ENCODE results near the gene KCNT2. TPM values are rescaled to one million over a fixed set of nuclear protein-coding genes. Genes with fewer than 3 reads are reported as not detected.

The KCNT2 gene
- total and polyA plus RNA-seq, 2 experiments from 2014 or later, result 0.14 to 0.32 TPM

GRCh38 chr1:196393742-196394141, 214.5 kb downstream of the KCNT2 start:
- TF ChIP-seq EZH2phosphoT487 (IDR thresholded peaks at IDR 0.05; ENCODE audit: insufficient read depth, low read depth), result no peak
- TF ChIP-seq EZH2 (IDR thresholded peaks at IDR 0.05; ENCODE audit: insufficient read depth, poor library complexity, severe bottlenecking), result no peak
- peak overlapping the region; percentile 49 for H3K4me2 ChIP-seq (ENCODE audit: unreplicated experiment)
- H3K27ac ChIP-seq, result no peak overlapping the region
- H3K4me3 ChIP-seq, result no peak overlapping the region; the same call in 1 of the 2 replicates
- no peaks in the 10 kb centered on the region for H3K27me3 ChIP-seq (replicated peaks; ENCODE audit: insufficient read depth)
- in situ Hi-C loops (cut with MboI), result no loop called here
- H2AFZ ChIP-seq, result peak overlapping the region; percentile 54; the same call in 1 of the 2 replicates
- peak; percentile 77 for DNase-seq
- no peaks in the 10 kb centered on the region for H3K9me2 ChIP-seq (ENCODE audit: insufficient read depth)
- 22 to 24% methylated on average over 4 of the region's 4 CpGs for WGBS, 2 experiments (ENCODE audit: low coverage in 1 of 2, low lambda C conversion rate in 2 of 2, missing lambda C conversion rate in 2 of 2)
- H3K79me2 ChIP-seq (ENCODE audit: insufficient read depth), result no peaks in the 10 kb centered on the region
- no peaks in the 10 kb centered on the region; the same call in 1 of the 2 replicates for H3F3A ChIP-seq (ENCODE audit: insufficient read depth)
- peaks cover 11% of the 10 kb centered on the region for H3K4me1 ChIP-seq (ENCODE audit: insufficient read depth)
- no peak overlapping the region for H3K9ac ChIP-seq
- no peaks in the 10 kb centered on the region for H3K36me3 ChIP-seq (ENCODE audit: low read depth)
- no peaks in the 10 kb centered on the region for H4K20me1 ChIP-seq (ENCODE audit: insufficient read depth)
- H3K9me3 ChIP-seq (ENCODE audit: low read depth), result no peaks in the 10 kb centered on the region

GRCh38 chr1:196393282-196393681, 215.0 kb downstream of the KCNT2 start:
- no peaks in the 10 kb centered on the region for H3K36me3 ChIP-seq (ENCODE audit: low read depth)
- 42 to 53% methylated on average over 2 of the region's 2 CpGs for WGBS, 2 experiments (ENCODE audit: low coverage in 1 of 2, low lambda C conversion rate in 2 of 2, missing lambda C conversion rate in 2 of 2)
- H3K9me3 ChIP-seq (ENCODE audit: low read depth), result no peaks in the 10 kb centered on the region
- no peak overlapping the region; the same call in 1 of the 2 replicates for H3K4me3 ChIP-seq
- no peak overlapping the region for H3K9ac ChIP-seq
- H3K79me2 ChIP-seq (ENCODE audit: insufficient read depth), result no peaks in the 10 kb centered on the region
- no peaks in the 10 kb centered on the region; the same call in 1 of the 2 replicates for H3F3A ChIP-seq (ENCODE audit: insufficient read depth)
- H3K9me2 ChIP-seq (ENCODE audit: insufficient read depth), result no peaks in the 10 kb centered on the region
- in situ Hi-C loops (cut with MboI), result no loop called here
- H3K4me1 ChIP-seq (ENCODE audit: insufficient read depth), result peaks cover 11% of the 10 kb centered on the region
- no peak for TF ChIP-seq EZH2 (IDR thresholded peaks at IDR 0.05; ENCODE audit: insufficient read depth, poor library complexity, severe bottlenecking)
- TF ChIP-seq EZH2phosphoT487 (IDR thresholded peaks at IDR 0.05; ENCODE audit: insufficient read depth, low read depth), result no peak
- H3K4me2 ChIP-seq (ENCODE audit: unreplicated experiment), result peak overlapping the region; percentile 49
- no peak for DNase-seq
- H4K20me1 ChIP-seq (ENCODE audit: insufficient read depth), result no peaks in the 10 kb centered on the region
- H3K27ac ChIP-seq, result no peak overlapping the region
- no peaks in the 10 kb centered on the region for H3K27me3 ChIP-seq (replicated peaks; ENCODE audit: insufficient read depth)
- peak overlapping the region; percentile 54 for H2AFZ ChIP-seq

GRCh38 chr1:196387766-196388165, 220.5 kb downstream of the KCNT2 start:
- H3K4me1 ChIP-seq (ENCODE audit: insufficient read depth), result no peaks in the 10 kb centered on the region
- TF ChIP-seq EZH2 (IDR thresholded peaks at IDR 0.05; ENCODE audit: insufficient read depth, poor library complexity, severe bottlenecking) (no peak), EZH2phosphoT487 (IDR thresholded peaks at IDR 0.05; ENCODE audit: insufficient read depth, low read depth) (no peak)
- in situ Hi-C loops (cut with MboI), result no loop called here
- no peak overlapping the region for H2AFZ ChIP-seq
- no peak overlapping the region for H3K4me2 ChIP-seq (ENCODE audit: unreplicated experiment)
- no peak overlapping the region for H3K4me3 ChIP-seq
- H3F3A ChIP-seq (ENCODE audit: insufficient read depth), result no peaks in the 10 kb centered on the region
- WGBS, 2 experiments (ENCODE audit: low coverage in 1 of 2, low lambda C conversion rate in 2 of 2, missing lambda C conversion rate in 2 of 2), result 79 to 85% methylated on average over 3 of the region's 3 CpGs
- H4K20me1 ChIP-seq (ENCODE audit: insufficient read depth), result no peaks in the 10 kb centered on the region
- H3K27me3 ChIP-seq (replicated peaks; ENCODE audit: insufficient read depth), result no peaks in the 10 kb centered on the region
- H3K79me2 ChIP-seq (ENCODE audit: insufficient read depth), result no peaks in the 10 kb centered on the region
- DNase-seq, result peak; percentile 39
- no peak overlapping the region for H3K9ac ChIP-seq
- no peaks in the 10 kb centered on the region for H3K36me3 ChIP-seq (ENCODE audit: low read depth)
- no peaks in the 10 kb centered on the region for H3K9me3 ChIP-seq (ENCODE audit: low read depth)
- 0 out of 2 replicates have a peak, but pooled peaks cover 2% of the 10 kb centered on the region for H3K9me2 ChIP-seq (ENCODE audit: insufficient read depth)
- no peak overlapping the region for H3K27ac ChIP-seq

GRCh38 chr1:196385109-196385508, 223.1 kb downstream of the KCNT2 start:
- Histone ChIP-seq H3K79me2 (ENCODE audit: insufficient read depth) (no peaks in the 10 kb centered on the region), H3K4me3 (no peak overlapping the region), H3K36me3 (ENCODE audit: low read depth) (no peaks in the 10 kb centered on the region), H3K9me3 (ENCODE audit: low read depth) (no peaks in the 10 kb centered on the region), H3K9me2 (ENCODE audit: insufficient read depth) (0 out of 2 replicates have a peak, but pooled peaks cover 2% of the 10 kb centered on the region), H2AFZ (no peak overlapping the region), H3K4me1 (ENCODE audit: insufficient read depth) (no peaks in the 10 kb centered on the region), H3K27ac (no peak overlapping the region), H3K9ac (no peak overlapping the region), H3F3A (ENCODE audit: insufficient read depth) (no peaks in the 10 kb centered on the region), H4K20me1 (ENCODE audit: insufficient read depth) (no peaks in the 10 kb centered on the region), H3K4me2 (ENCODE audit: unreplicated experiment) (no peak overlapping the region), H3K27me3 (replicated peaks; ENCODE audit: insufficient read depth) (no peaks in the 10 kb centered on the region)
- WGBS, 2 experiments (ENCODE audit: low coverage in 1 of 2, low lambda C conversion rate in 2 of 2, missing lambda C conversion rate in 2 of 2), result 98 to 99% methylated on average over 4 of the region's 4 CpGs
- DNase-seq, result no peak
- TF ChIP-seq EZH2 (IDR thresholded peaks at IDR 0.05; ENCODE audit: insufficient read depth, poor library complexity, severe bottlenecking) (no peak), EZH2phosphoT487 (IDR thresholded peaks at IDR 0.05; ENCODE audit: insufficient read depth, low read depth) (no peak)
- in situ Hi-C loops (cut with MboI), result no loop called here
